Measurements from ENCODE around the gene STRA6.

Gene STRA6
- total RNA-seq, result 0 to 0.05 reads per million in 2 donors

GRCh38 chr15:74202452-74203401 is at the start of gene STRA6:
Gene STRA6, minus strand, starts transcription at chr15:74202787. Its CDS starts 520 bp downstream, at chr15:74202267.
- no peak for DNase-seq

GRCh38 chr15:74252291-74252690 is 49.7 kb upstream of the STRA6 start:
- no peak for DNase-seq

DNA sequence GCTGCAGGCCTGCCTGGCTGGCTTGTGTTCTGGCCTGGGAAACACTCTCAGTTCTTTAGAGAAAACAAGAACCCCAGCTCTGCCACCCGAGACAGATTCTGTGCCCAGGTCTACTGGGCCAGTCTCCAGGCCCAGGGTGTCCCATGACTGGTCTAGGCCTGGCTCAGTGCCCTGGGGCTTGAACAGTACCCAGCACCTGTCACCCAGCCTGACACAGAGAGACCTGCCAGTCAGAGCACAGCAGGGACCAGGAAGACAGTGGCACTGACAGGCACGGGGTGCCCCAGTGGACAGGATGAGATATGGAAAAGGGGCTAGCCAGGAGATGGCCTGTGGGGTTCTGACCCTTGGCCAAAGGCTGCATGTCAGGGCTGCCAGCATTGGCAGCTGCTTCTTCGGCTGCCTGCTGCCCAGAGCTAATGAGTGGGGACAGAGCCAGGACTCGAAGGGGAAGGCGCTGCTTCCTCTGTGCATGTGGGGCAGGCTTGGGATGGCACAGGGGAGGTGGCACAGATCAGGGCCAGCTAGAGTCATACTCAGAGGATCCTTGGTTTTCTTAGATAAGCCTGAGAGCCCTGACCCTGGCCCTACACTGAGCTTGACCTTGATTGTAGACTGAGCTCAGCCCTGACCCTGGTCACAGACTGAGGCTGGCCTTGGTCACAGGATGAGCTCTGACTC is 48.7 kb upstream of the STRA6 start:
- no peak for DNase-seq

GRCh38 chr15:74250266-74250665 is 47.7 kb upstream of the STRA6 start:
- DNase-seq, result no peak

- DNase-seq, result no peak
Observed at GRCh38 chr15:74245342-74245931, 42.9 kb upstream of the STRA6 start.

DNA sequence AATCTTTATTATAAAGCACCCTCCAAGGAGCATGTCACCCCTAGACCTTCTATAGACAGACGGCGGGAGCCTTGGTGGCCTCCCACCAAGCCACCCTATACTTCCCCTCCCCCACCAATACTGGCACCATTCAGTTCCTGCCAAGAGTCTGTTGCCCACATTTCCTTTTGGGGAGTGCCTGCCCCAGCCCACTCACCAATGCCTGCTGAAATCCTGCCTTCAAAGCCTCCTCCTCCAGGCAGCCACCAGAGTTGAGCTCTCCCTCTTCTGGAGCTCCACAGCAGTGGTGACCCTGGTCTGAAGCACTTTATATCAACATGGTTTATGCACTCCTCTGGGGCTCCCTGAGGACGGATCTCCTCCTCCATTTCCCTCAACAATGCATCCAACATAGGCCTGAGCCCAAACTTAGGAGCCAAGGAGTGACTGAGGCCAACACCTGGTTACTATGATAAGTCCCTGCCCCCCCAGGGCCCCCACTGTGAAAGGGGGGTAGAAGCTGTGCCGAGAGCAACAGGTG is 42.3 kb upstream of the STRA6 start:
- no peak for DNase-seq

- DNase-seq, result no peak
Observed at GRCh38 chr15:74243431-74243830, 40.8 kb upstream of the STRA6 start.

GRCh38 chr15:74242441-74243185 is 40.0 kb upstream of the STRA6 start:
- DNase-seq, result no peak

- no peak for DNase-seq
Observed at GRCh38 chr15:74240897-74241614, 38.5 kb upstream of the STRA6 start.

DNA sequence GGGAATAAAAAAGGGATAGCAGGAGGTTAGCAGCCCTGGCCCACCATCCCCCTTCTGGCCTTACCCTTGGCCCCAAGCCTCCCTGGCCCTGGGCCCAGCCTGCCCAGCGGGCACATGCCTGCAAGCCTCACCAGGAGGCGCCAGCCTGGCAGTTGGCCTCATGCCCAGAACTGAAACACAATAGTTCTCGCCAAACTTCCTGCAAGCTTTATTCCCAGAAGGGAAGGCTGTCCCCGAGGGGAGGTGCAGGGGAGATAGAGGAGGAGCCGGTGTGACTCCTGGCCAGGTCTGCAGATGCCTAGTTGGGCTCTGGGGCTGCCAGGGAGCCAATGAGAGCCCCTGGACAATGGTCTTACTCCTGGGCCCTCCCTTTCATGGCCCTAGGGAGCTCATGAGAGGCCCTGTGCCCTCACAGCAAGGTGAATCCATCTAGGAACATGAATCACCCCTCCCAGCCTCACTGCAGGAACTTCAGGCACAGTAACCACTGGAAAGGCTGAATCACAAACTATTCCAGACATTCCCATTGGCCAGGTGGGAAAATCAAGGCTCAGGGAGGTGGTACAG is 37.5 kb upstream of the STRA6 start:
- DNase-seq, result no peak

GRCh38 chr15:74239051-74239705 is 36.6 kb upstream of the STRA6 start:
- no peak for DNase-seq

DNA sequence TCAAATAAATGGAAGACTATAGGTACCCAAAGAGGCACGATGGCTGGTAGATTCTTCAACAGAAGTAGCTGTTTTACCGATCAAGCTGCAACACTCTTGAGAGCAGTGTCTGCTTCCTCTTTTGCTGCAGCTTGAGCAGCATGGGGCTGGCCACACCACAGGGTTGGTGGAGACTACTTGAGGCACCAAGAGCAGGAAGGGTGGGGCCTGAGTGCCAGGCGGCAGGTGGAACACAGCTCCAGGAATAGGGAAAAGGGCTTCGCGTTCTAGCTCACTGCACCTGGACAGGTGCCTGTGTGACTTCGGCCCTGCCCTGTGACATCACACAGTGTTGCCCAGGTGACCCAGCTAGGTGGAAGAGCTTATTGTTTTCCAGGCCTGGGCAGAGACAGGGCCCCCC is 33.4 kb upstream of the STRA6 start, which contains the start of gene CCDC33:
CCDC33 (plus strand) TSS at position 365 of the 400 bp plus-strand sequence. CDS start 394 bp downstream, outside the sequence.
- DNase-seq, result no peak

DNA sequence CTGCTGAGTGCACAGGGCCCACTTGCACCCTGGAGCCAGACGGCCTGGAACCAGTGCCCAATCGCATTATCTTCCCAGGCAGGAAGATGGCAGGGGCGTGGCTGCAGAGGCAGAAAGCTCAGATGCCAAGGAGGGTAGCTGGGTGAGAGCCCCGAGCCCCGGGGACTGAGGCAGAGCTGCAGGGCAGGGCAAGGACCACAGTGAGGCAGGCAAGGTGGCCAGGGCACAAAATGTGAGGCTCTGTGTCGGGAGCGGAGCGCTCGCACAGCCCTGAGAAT is 31.9 kb upstream of the STRA6 start:
- no peak for DNase-seq

GRCh38 chr15:74233851-74234597 is 31.4 kb upstream of the STRA6 start:
- no peak for DNase-seq

DNA sequence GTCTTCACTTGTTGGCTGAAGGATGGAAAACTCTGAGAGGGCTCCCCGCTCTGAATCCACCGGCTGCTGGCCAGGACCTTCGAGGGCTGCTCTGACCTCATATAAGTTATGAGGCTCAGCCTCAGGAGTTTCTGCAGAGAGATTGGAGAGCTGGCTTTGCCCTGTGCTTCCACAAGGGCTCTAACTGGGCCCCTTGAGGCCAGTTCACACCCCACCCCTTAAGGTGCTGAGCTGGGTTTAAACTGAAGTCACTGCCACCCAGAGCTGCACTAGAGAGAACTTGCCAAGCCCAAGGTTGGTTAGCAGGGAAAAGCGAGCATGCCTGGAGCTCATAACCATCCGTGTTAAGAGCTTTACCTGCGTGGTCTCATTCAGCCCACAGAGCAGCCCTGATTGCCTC is 30.8 kb upstream of the STRA6 start:
- DNase-seq, result no peak

DNA sequence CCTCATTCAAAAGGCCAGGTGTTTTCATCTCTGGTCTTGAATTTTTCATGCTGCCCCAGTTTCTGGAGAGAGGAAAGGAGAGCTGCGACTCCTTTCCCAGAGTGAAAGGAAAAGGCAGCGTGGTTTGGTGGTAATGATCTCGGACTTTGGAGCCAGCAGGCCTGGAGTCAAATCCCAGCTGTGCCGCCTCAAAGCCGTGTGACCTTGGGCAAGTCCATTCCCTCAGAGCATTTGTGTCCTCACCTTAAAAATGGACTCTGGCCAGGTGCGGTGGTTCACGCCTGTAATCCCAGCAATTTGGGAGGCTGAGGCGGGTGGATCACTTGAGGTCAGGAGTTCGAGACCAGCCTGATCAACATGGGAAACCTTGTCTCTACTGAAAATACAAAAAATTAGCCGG is 28.9 kb upstream of the STRA6 start:
- DNase-seq, result no peak

DNA sequence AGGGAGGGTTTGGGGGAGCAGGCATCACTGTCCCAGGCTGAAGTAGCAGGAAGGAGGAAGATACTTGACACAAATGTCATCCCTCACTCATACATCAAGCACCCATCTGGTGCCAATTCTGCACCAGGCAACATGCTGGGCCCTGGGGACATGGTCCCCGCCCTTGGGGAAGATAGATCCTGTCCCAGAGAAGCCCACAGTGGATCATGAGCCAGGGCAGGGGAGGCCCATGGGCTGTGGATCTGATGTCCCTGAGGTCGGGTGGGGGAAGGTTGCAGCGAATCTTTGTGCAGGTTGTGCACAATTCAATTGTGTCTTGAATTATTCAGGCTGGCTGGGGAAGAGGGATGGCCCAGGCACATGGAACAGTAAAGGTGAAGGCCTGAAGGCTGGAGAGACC is 27.1 kb upstream of the STRA6 start:
- no peak for DNase-seq

GRCh38 chr15:74228723-74229081 is 26.1 kb upstream of the STRA6 start:
- no peak for DNase-seq

GRCh38 chr15:74227968-74228722 is 25.6 kb upstream of the STRA6 start:
- DNase-seq, result no peak

Measured in activated gamma-delta T cell (primary cell).